ENCODE measurements around the gene FHOD3. TPM values are rescaled to one million over a fixed set of nuclear protein-coding genes. Genes with fewer than 3 reads are reported as not detected.

The FHOD3 gene
- total RNA-seq, 1 donor, result not detected

DNA sequence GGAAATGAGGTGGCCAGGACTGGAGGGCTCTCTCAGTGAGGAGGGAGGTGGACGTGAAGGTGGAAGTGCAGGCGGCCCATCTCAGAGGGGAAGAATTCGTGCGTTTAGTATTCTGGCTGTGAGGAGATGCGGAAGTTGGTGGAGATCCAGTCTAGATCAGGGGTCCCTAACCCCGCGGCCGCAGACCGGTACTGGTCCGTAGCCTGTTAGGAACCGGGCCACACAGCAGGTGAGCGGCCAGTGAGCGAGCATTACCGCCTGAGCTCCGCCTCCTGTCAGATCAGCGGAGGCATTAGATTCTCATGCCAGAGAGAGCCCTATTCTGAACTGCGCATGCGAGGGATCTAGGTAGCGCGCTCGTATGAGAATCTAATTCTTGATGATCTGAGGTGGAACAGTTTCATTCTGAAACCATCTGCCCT, 1.6 kb upstream of the FHOD3 start:
- no peak for DNase-seq (ENCODE audit: low read depth in 2 of 3, low spot score in 2 of 3)

DNA sequence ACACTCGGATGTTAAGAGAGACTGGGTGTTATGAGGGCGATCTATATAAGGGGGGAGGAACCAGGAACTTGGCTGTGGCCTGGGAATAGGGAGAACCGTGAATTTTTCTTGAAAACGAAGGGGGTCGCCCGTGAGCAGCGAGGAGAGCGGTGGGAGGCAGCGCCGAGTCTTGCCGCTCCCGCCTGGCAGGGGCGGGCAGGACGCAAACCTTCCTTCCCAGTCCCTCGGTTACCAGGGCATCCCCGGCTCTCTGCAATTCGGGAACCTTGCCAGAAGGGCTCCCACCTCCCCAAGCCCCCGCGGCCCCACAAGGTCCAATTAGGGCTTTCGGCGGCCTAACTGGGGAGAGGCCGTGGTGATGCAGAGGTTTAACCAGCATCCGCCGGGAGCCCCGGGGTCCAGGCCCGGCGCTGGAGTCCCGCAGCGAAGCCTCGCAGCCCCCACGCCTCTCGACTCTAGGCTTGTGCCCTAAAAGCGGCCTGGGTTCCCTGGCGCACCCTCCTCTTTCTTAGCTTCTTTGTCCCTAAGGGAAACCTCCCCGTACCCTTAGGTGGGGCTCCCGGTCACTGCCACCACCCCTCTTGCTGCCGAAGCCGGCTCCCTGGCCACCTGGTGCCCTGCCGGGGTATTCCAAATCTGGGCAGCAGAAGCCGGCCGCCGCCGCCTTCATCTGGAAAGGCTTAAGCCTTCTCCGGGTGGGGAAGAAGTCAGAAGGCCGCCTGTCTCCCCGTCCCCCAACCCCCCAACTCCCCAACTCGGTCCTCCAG, 680 bp upstream of the FHOD3 start:
- peak in 2 of 3 donors; percentile 24 to 47 for DNase-seq (ENCODE audit: low read depth in 2 of 3, low spot score in 2 of 3)

DNA sequence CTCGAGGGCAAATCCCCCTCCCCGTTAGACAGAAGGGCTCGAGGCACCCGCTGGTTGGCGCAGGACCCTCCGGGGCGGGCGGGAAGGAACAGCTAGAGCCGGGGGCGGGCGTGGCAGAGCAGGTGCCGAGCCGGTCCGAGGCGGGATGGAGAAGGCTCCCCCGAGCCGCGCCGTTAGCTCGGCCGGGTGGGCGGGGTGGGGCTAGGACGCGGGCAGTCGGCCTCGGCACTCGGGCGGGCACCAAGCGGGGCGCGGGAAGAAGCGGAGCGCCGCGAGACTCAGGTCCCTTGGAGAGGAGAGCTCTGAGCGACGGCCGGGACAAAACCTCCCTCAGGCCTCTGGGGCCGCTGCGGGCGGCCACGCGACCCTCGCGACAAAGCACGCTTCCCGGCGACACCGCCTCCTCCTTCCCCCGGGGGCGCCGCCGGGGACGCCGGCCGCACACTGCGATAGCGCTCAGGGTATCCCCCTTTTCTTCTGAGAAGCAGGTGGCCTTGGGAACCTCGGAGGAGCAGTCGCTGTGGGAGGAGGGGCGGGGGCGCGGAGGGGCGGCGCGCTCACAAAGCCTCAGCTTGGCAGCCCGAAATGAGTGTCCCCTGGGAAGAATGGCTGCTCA, 721 bp downstream of the FHOD3 start:
- DNase-seq (ENCODE audit: low read depth in 2 of 3, low spot score in 2 of 3), result peak in 2 of 3 donors; percentile 3 to 4

DNA sequence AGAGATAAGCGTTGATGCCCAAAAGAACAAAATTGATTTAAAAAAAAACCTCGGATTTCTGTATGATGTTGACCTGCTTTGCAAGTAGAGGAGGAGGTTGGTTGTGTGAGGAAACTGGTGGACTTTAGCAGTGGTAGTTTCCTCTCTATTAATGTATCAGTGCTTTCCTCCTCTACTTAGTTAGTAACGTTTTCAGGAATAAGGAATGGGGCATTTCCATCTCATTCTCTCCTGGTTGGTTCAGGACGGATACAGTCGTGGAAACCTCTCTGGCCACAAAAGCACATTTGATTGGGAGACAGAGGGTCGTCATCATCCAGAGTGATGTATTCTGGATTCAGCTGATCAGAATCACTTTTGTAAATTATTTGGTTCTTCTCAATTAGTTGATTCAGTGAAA, 1.5 kb downstream of the FHOD3 start:
- DNase-seq (ENCODE audit: low read depth in 2 of 3, low spot score in 2 of 3), result no peak

DNA sequence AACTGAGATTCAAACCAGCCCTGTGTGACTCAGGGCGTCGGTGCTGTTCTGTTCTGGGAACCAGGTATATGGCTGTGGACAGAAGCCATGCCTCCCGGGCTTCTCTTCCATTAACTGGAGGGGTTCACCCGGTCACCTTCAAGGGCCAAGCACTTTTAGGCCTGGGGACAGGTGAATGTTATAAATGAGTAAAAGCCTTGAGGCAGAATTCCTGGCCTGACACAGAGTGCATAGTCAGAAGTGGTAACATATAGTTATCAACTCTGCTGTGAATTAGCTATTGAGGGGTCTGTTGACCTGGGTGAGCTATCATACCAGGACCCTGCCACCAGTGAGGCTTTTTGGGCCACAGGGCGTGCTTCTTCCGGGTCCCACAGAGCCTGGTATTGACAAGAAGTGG, 2.7 kb downstream of the FHOD3 start:
- no peak for DNase-seq (ENCODE audit: low read depth in 2 of 3, low spot score in 2 of 3)

DNA sequence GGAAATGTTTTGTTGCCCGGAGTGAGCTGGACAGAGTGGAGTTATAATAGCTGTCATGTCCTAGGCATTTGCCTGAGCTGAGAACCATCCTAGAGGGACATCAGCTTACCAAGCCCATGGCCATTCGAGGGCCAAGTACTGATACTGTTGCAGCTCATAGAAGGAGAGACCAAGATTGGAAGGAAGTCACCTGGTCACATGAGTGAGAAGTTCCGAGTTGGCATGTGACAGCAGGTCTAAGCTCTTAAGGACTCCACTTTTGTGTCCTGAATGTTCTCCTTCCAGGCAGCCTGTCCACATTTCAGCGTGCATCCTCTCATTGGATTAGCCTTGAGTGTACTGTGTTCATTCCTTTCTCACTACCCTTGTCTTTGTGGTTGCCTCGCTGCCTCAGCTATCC, 4.4 kb downstream of the FHOD3 start:
- DNase-seq (ENCODE audit: low read depth in 2 of 3, low spot score in 2 of 3), result no peak

DNA sequence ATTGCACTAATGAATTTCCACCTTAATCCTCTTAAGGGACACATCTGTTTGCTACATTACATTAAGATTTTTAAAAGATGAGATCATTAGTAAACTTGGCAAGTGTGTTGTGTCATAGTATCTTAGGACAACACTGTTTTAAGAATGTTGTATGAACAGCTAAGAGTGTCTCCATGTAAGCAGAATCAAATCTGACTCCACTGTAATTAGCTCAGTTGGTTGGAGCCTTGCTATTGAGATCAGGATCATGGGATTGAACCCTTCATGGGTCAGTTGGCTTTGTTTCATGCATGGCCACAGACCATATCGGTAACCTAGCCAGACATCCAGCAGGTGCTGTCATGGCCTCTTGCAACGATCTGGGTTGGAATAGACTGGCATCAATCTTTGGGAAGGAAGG, 5.2 kb downstream of the FHOD3 start:
- DNase-seq (ENCODE audit: low read depth in 2 of 3, low spot score in 2 of 3), result no peak

DNA sequence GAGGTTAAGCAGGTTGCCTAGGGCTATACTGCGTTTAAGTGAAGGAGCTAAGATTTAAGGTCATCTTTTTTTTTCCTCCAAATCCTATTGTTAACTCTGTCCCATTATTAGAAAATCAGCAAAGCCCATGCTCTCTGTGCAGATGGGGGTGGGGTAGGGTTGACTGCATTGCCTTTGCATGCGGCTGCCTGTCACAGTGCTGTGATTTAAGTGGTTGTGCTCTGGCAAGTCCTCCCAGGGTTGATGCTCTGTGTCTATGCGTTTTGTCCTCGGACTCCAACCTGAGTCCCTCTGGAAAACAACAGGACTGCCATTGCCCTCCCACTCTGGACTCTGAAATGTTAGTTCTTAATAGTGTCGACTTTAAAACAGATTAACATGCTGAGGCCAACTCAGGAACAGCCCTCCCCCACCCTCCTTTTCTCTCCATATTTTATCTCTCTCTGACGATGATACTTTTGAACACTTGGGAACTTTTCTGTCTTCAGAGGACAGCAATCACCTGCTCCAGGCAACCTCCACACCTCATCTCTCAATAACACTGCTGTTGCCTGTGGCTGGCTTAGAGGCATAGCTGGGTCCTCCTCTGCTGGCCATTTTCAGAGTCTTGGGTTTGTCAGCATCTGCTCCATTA, 5.8 kb downstream of the FHOD3 start:
- no peak for DNase-seq (ENCODE audit: low read depth in 2 of 3, low spot score in 2 of 3)

DNA sequence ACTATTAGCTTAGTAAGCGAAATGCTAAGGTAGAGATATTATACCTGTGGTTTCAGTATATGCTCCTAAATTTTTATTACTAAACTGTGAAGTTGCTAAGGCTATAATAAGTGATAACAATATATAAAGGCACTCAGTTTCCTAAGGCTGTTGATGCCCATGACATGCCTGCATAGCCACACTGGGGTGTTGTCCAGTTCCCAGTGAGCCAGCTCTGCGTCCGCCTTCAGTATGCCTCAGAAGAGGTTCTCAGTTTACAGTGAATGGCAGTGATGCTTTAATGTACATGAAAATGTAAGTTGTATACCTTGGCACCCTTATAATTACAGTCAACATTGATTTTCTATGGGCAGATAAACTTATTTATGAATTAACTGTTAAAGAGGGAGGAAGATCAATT, 7.2 kb downstream of the FHOD3 start:
- no peak for DNase-seq (ENCODE audit: low read depth in 2 of 3, low spot score in 2 of 3)

DNA sequence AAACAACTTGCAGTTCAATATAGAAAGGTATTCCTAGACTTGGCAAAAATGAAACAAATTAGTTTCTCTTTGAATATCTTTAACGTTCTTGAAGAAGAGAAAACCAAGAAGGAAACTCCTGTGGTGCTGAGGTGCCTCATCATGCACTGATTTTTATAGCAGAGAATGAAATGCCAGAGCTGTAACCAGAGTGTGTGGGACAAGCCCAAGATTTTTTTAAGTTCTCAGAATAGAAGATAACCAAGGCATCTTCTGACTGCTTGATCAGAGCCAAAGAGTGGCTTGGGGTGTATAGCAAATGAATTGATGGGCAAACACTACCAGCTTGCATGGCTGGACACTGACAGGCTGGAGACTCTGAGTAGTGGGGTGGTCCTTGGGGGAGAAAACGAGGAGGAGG, 7.9 kb downstream of the FHOD3 start:
- no peak for DNase-seq (ENCODE audit: low read depth in 2 of 3, low spot score in 2 of 3)

DNA sequence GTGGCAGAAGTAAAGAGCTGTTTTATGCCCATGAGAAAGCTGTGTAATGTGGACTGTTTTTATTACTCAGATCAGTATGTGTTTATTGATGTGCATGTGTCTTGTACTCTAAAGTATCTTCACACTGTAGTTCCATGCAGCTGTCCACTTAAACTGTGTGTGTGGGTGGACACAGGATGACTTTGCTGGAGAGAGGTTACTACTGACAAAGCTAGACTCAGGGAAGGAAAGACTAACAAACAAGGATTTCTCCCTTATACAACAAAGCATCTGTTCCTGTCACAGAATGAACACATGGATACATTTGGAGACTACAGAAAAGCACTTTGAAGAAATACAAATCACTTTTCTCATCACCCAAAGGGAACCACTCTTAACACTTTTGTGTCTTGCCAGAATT, 10.0 kb downstream of the FHOD3 start:
- no peak for DNase-seq (ENCODE audit: low read depth in 2 of 3, low spot score in 2 of 3)

DNA sequence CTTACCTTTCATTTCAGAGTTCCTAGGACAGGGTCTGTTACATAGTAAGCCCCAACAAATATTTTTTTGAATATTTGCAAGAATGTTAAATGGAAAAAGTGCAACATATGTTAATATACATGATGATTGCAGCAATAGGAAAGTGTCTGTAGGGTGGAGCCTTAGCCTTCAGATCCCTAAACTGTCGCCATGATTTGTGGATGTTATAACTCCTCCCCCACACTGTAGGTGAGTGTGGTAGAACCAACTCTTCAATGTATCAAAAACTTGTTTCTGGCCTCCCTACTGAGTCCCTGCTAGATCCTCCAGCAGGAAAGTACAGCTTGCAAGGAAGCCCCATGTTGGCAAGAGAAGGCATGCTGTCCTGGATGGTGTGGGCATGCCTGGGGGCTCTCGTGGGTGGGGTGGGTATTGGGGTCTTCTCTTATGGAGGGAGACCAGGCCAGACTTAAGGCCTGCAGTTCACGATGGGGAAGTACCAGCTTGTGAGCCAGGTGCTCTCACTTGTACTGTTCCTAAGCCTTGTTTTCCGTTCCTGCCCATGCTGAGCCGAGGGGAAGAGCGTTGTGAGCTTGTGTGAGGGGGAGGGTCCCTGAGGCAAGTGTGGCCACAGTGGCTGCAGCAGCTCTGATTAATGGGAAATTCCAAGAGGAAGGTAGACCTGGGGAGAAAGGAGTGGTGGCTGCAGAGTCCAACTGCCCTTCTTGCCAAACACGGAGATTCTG, 11.4 kb downstream of the FHOD3 start:
- DNase-seq (ENCODE audit: low read depth in 2 of 3, low spot score in 2 of 3), result no peak

DNA sequence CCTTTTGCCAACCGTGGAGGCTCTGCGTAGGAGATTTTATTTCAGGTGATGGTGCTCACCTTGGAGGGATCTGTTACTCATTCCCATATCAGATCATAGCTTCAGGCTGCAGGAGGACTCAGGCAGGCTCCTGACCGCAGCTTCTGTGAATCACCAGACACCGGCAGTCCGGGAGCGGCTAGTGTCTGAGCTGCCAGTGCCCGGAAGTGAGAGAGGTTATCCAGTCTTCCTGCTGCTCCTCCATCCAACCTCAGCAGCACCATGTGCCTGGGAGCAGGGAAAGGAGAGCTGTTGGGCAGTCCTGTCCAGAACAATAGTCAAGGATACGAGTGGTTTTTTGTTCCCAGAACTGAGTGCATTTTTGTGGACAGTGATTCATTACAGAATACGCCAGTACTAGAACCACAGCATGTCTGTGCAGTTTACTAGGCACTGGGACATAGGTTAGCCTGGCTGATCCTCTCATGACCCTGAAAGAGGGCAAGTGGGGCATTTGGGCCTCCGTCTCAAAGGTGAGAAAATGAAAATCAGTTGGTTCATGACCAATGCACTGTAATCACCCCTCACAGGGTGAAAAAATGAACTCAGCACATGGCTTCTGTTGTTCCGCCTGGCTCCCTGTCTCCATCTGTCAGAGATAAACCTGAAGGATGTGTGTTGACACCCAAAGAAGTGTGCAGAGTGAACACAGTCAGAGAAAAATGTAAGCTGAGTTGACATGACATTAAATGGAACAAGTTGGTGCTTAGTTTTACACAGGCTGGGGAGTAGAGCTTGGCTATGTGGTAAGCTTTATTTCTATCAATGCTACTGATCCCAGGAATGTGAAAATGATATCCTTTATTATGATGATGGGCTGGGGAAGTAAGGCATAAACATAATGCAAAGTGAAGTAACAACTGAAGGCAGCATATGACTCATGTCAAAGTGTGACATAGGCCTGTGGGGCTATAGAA, 12.2 kb downstream of the FHOD3 start:
- DNase-seq (ENCODE audit: low read depth in 2 of 3, low spot score in 2 of 3), result no peak

DNA sequence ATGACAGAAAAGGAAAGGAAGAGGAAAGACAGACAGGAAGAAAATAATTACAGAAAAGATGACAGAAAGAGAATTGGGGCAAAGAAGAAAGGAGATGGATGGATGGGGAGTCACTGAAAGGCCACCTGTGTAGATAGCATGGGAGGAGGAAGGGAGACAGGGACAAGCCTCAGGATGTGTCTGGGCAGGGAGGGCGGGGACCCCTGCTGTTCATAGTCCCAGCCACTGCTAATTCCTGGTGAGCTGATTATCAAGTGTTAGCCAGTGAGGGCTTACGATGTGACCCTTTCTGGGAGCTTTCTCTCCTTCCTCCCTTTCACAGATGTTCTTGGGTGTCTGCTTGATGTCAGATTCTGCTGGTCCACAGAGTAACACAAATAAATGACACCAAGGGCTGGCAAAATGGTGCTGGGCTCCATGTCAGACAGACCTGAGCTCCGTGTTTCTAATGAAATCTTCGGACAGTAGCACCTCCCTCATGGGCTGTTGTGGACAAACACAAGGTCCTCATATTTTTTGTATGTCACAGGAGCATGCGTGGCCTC, 13.6 kb downstream of the FHOD3 start:
- no peak for DNase-seq (ENCODE audit: low read depth in 2 of 3, low spot score in 2 of 3)

DNA sequence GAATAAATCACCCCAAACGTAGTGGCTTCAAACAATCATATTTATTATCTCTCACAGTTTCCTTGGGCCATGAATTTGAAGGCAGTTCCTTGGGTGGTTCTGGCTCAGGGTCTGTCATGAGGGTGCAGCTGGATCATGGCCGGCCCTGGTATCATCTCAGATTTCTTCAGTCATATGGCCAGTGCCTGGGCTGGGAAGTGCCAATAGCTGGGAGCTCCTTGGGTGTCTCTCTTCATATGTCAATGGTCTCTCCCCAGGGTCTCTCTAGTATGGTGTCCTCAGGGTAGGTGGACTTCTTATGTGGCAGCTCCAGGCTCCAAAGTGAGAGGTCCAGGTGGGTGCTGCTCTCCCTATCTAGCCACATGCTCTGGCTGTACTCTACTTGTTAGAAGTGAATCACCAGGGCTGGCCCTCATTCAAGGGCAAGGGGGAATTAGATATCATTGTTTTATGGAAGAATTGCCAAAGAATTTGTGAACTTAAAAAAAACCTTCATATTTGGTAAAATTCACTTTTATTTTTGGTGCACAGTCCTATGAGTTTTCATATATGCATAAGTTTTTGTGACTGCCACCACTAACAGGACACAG, 15.4 kb downstream of the FHOD3 start:
- no peak for DNase-seq (ENCODE audit: low read depth in 2 of 3, low spot score in 2 of 3)

DNA sequence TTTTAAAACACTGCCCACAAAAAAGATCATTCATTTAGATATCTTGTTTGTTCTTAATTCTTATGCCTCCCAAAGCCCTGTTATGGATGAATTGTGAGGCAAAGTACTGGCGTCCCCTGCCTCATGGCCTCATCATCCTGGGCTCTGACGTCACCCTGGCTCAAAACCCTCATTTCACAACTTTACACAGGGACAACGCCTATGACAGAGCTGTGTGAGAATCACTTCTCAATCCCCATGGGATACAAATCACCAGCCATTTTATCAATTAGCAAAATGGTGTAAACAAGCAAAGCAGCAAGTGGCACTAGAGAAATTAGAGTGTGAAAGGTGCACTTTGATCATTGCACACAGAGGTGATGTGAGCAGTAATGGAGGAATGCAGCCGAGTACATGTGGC, 16.6 kb downstream of the FHOD3 start:
- DNase-seq (ENCODE audit: low read depth in 2 of 3, low spot score in 2 of 3), result no peak

DNA sequence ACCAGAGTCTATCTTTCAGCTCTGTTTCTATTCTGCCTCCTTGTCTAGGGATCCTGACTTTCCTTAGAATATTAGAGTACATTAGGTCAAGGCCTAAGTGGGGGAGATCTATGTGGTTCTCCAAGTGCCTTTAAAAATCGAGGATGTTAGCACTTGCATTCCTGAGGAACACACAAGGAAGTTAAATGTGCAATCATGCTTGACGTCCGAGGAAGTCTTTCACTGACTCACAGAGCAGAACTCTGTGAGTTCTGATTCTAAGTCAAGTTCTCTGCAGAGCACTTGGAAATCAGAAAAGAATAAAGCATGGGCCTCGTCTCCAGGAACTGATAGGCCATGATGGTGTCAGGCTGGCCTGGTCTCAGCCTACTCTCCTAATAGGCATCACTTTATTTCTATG, 17.2 kb downstream of the FHOD3 start:
- no peak for DNase-seq (ENCODE audit: low read depth in 2 of 3, low spot score in 2 of 3)

DNA sequence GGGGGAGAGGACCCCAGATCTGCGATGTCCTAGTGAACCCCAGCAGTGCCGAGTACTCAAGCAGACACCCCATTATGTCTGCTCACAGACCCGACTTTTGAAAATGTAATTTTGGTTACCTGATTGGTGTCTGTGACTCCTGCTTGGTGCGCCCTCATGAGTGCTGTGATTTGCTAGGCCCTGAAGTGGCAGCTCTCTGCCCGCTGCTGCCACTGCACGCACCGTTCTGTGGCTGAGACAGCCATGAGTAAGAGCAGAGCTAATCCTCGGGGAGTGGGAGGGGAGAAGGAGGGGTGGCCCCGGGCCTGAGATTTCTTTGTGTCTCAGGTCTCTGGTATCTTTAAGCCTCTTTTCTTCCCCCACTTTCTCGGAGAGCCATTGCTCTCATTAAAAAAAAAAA, 18.2 kb downstream of the FHOD3 start:
- DNase-seq (ENCODE audit: low read depth in 2 of 3, low spot score in 2 of 3), result no peak

DNA sequence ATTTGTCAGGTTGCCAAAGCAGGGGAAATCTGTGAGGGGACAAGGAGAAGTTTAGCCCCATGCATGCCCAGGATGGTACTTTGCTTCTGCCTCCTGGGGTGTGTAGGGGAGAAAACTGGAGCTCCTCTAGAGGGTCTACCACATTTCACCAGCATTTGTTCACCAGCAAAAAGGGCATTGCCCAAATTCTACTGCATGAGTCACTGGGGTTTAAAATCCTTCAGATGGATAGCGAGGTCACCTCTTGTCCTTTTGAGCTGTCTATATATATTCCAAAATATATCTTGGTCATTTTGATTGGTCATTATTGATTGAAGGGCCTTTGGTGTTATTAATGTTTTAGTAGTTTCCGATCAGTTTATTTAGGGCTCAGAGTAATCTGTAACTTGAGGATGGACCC, 18.7 kb downstream of the FHOD3 start:
- DNase-seq (ENCODE audit: low read depth in 2 of 3, low spot score in 2 of 3), result no peak

Data from hematopoietic multipotent progenitor cell (in vitro differentiated cells).